ENCODE results near the gene SNTA1. TPM values are rescaled to one million over a fixed set of nuclear protein-coding genes. Genes with fewer than 3 reads are reported as not detected.
A peak's percentile ranks its signal among the peaks of the same experiment; 100 is the strongest.

The SNTA1 gene
- total and polyA plus RNA-seq, 2 of the 13 experiments (the other 11 are each of a cell fraction or from before 2014, with no cell fraction given), result 16.4 to 18.3 TPM

DNA sequence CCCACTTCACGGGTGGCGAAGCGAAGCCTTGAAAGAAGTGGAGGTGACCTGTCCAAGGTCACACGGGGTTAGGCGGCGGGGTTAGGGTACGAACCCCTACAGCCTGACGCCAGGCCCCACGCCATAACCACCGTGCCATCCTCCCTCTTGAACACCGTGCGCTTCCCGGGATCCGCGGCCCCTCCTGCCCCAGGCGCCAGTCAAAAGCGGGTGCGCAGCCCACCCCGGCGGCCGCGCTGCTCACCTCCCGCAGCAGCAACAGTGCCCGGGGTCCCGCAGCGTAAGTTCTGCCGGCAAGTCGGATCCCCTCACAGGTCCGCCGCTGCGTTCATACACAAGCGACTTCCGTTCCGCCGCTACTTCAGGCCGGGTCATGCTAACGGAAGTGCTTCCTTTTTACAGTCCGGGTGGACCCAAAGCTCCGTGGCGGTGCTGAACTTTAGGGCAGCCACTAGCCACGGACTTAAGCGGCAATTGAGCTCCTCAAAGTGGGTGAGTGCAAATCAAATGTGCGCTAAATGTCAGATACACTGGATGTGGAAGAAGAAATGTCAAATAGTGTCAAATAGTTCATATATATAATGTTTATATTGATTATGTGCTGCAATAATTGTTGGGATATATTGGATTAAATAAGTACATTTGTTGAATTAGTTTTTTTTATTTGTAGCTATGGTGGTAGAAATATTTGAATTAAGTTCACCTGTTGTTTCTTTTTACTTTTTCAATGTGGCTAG, 42.2 kb downstream of the SNTA1 start, which contains the start of gene CDK5RAP1 (continued):
- TF ChIP-seq, protein P1, sequence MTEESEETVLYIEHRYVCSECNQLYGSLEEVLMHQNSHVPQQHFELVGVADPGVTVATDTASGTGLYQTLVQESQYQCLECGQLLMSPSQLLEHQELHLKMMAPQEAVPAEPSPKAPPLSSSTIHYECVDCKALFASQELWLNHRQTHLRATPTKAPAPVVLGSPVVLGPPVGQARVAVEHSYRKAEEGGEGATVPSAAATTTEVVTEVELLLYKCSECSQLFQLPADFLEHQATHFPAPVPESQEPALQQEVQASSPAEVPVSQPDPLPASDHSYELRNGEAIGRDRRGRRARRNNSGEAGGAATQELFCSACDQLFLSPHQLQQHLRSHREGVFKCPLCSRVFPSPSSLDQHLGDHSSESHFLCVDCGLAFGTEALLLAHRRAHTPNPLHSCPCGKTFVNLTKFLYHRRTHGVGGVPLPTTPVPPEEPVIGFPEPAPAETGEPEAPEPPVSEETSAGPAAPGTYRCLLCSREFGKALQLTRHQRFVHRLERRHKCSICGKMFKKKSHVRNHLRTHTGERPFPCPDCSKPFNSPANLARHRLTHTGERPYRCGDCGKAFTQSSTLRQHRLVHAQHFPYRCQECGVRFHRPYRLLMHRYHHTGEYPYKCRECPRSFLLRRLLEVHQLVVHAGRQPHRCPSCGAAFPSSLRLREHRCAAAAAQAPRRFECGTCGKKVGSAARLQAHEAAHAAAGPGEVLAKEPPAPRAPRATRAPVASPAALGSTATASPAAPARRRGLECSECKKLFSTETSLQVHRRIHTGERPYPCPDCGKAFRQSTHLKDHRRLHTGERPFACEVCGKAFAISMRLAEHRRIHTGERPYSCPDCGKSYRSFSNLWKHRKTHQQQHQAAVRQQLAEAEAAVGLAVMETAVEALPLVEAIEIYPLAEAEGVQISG (CRISPR knock-in tag; IDR thresholded peaks at IDR 0.05), result peak; percentile 98
- TF ChIP-seq ZNF225 (CRISPR knock-in tag; IDR thresholded peaks at IDR 0.05) (peak; percentile 99), IRX3 (CRISPR knock-in tag; IDR thresholded peaks at IDR 0.05; ENCODE audit: borderline replicate concordance, low read depth) (peak; percentile 93; the same call in 1 of the 2 replicates), FIP1L1 (IDR thresholded peaks at IDR 0.05; ENCODE audit: borderline replicate concordance, insufficient read depth, low read depth, low read length) (no peak), GPN1 (CRISPR knock-in tag; IDR thresholded peaks at IDR 0.05; ENCODE audit: borderline replicate concordance) (no peak; the same call in none of the 2 replicates), ZBTB38 (CRISPR knock-in tag; IDR thresholded peaks at IDR 0.05) (peak; percentile 97), ZSCAN12 (CRISPR knock-in tag; IDR thresholded peaks at IDR 0.05) (peak; percentile 73; the same call in 1 of the 2 replicates), MIER3 (CRISPR knock-in tag; IDR thresholded peaks at IDR 0.05; ENCODE audit: borderline replicate concordance) (peak; percentile 100), ZNF878 (CRISPR knock-in tag; IDR thresholded peaks at IDR 0.05) (0 out of 2 replicates have a peak, but pooled peaks have one; percentile 3)
- TF ChIP-seq, protein P2, sequence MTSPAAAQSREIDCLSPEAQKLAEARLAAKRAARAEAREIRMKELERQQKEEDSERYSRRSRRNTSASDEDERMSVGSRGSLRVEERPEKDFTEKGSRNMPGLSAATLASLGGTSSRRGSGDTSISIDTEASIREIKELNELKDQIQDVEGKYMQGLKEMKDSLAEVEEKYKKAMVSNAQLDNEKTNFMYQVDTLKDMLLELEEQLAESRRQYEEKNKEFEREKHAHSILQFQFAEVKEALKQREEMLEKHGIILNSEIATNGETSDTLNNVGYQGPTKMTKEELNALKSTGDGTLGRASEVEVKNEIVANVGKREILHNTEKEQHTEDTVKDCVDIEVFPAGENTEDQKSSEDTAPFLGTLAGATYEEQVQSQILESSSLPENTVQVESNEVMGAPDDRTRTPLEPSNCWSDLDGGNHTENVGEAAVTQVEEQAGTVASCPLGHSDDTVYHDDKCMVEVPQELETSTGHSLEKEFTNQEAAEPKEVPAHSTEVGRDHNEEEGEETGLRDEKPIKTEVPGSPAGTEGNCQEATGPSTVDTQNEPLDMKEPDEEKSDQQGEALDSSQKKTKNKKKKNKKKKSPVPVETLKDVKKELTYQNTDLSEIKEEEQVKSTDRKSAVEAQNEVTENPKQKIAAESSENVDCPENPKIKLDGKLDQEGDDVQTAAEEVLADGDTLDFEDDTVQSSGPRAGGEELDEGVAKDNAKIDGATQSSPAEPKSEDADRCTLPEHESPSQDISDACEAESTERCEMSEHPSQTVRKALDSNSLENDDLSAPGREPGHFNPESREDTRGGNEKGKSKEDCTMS (CRISPR knock-in tag; conservative IDR thresholded peaks at IDR 0.05), result peak; percentile 95
- TF ChIP-seq, protein P3, sequence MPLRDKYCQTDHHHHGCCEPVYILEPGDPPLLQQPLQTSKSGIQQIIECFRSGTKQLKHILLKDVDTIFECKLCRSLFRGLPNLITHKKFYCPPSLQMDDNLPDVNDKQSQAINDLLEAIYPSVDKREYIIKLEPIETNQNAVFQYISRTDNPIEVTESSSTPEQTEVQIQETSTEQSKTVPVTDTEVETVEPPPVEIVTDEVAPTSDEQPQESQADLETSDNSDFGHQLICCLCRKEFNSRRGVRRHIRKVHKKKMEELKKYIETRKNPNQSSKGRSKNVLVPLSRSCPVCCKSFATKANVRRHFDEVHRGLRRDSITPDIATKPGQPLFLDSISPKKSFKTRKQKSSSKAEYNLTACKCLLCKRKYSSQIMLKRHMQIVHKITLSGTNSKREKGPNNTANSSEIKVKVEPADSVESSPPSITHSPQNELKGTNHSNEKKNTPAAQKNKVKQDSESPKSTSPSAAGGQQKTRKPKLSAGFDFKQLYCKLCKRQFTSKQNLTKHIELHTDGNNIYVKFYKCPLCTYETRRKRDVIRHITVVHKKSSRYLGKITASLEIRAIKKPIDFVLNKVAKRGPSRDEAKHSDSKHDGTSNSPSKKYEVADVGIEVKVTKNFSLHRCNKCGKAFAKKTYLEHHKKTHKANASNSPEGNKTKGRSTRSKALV (CRISPR knock-in tag; IDR thresholded peaks at IDR 0.05), result peak; percentile 97
- TF ChIP-seq, protein P4, sequence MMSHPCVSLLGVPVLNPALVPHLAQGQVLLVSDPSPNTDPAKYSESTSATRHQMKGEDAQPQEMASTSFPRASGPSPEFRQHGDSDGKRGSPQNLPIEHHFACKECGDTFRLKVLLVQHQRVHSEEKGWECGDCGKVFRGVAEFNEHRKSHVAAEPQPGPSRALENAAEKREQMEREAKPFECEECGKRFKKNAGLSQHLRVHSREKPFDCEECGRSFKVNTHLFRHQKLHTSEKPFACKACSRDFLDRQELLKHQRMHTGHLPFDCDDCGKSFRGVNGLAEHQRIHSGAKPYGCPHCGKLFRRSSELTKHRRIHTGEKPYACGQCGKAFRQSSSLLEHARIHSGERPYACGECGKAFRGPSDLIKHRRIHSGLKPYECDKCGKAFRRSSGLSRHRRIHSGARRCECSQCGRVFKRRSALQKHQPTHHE (CRISPR knock-in tag; IDR thresholded peaks at IDR 0.05; ENCODE audit: borderline replicate concordance), result peak; percentile 69; the same call in 1 of the 2 replicates
- TF ChIP-seq, protein P5, sequence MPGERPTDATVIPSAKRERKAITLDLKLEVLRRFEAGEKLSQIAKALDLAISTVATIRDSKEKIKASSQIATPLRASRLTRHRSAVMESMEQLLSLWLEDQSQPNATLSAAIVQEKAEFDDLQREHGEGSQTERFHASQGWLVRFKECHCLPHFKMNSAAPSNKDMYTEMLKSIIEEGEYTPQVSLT (CRISPR knock-in tag; IDR thresholded peaks at IDR 0.05; ENCODE audit: borderline replicate concordance, low read depth), result no peak; the same call in 1 of the 2 replicates
- TF ChIP-seq, protein P6, sequence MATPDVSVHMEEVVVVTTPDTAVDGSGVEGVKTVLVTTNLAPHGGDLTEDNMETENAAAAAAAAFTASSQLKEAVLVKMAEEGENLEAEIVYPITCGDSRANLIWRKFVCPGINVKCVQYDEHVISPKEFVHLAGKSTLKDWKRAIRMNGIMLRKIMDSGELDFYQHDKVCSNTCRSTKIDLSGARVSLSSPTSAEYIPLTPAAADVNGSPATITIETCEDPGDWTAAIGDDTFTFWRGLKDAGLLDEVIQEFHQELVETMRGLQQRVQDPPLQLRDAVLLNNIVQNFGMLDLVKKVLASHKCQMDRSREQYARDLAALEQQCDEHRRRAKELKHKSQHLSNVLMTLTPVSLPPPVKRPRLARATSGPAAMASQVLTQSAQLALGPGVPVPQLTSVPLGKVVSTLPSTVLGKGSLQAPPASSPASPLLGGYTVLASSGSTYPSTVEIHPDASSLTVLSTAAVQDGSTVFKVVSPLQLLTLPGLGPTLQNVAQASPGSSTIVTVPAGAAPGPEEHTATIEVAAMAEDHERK (CRISPR knock-in tag; IDR thresholded peaks at IDR 0.05; ENCODE audit: low read depth), result peak; percentile 68; the same call in 1 of the 2 replicates
- TF ChIP-seq, protein P7, sequence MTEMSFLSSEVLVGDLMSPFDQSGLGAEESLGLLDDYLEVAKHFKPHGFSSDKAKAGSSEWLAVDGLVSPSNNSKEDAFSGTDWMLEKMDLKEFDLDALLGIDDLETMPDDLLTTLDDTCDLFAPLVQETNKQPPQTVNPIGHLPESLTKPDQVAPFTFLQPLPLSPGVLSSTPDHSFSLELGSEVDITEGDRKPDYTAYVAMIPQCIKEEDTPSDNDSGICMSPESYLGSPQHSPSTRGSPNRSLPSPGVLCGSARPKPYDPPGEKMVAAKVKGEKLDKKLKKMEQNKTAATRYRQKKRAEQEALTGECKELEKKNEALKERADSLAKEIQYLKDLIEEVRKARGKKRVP (CRISPR knock-in tag; IDR thresholded peaks at IDR 0.05), result peak in 1 of 2 experiments; percentile 82; a peak in 1 of 4 replicates
